ENCODE results near the gene PALM3. TPM values are rescaled to one million over a fixed set of nuclear protein-coding genes. Genes with fewer than 3 reads are reported as not detected.

The PALM3 gene
- total RNA-seq, 2 donors from 2014 or later, result not detected

DNA sequence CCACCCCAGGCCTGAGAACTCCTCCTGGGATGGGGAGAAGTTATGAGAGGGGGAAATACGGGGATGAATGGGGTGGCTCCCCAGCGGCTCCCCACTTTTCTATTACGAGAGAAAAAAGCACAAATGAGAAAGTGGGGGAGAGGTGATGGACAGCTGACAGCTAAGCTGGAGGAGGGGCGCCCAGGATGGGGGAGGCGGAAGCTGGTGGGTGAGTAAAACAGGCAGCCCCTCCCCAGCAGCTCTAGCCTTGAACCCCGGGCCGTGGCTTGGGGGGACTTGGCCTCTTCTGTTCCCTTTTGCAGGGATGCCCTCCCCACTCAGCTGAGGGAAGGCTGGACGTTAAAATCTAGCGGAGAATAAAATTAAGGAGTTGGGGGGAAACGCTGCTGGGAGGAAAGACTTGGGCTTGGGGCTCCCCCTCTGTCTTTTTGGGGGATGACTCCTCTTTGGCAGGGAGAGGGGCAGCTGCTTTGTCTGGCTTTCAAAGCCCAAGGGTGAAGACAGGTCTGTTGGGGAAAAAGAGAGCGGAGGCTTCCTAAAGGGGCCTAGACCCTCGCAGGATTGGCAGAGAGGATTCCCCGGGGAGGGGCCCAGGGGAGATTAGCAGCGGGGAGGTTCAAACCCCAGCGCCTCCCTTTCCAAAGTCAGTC is 30.1 kb upstream of the PALM3 start:
- peak overlapping the region; percentile 83 to 87 for H3K27ac ChIP-seq
- TF ChIP-seq, protein P1, sequence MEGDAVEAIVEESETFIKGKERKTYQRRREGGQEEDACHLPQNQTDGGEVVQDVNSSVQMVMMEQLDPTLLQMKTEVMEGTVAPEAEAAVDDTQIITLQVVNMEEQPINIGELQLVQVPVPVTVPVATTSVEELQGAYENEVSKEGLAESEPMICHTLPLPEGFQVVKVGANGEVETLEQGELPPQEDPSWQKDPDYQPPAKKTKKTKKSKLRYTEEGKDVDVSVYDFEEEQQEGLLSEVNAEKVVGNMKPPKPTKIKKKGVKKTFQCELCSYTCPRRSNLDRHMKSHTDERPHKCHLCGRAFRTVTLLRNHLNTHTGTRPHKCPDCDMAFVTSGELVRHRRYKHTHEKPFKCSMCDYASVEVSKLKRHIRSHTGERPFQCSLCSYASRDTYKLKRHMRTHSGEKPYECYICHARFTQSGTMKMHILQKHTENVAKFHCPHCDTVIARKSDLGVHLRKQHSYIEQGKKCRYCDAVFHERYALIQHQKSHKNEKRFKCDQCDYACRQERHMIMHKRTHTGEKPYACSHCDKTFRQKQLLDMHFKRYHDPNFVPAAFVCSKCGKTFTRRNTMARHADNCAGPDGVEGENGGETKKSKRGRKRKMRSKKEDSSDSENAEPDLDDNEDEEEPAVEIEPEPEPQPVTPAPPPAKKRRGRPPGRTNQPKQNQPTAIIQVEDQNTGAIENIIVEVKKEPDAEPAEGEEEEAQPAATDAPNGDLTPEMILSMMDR (IDR thresholded peaks at IDR 0.05), result no peak
- peak overlapping the region; percentile 75 for H3K4me3 ChIP-seq
- ATAC-seq (ENCODE audit: insufficient number of reproducible peaks, low FRiP score, low read depth), result no peak
- no peaks in the 10 kb centered on the region for H3K27me3 ChIP-seq (replicated peaks; ENCODE audit: insufficient read depth)
- H3K4me1 ChIP-seq (ENCODE audit: control insufficient read depth in 1 of 2, low read depth in 2 of 2), result peaks cover 3 to 20% of the 10 kb centered on the region in 2 donors
- peaks cover 7% of the 10 kb centered on the region for H3K9me3 ChIP-seq
- H3K36me3 ChIP-seq, result peaks cover 22% of the 10 kb centered on the region
- DNase-seq (ENCODE audit: low spot score), result no peak

GRCh38 chr19:14091081-14091812 is 29.4 kb upstream of the PALM3 start:
- Histone ChIP-seq H3K27me3 (replicated peaks; ENCODE audit: insufficient read depth) (no peaks in the 10 kb centered on the region), H3K27ac (peak overlapping the region; percentile 83 to 87), H3K4me1 (ENCODE audit: control insufficient read depth in 1 of 2, low read depth in 2 of 2) (peaks cover 3 to 20% of the 10 kb centered on the region in 2 donors), H3K9me3 (peaks cover 7% of the 10 kb centered on the region), H3K4me3 (peak overlapping the region; percentile 75), H3K36me3 (peaks cover 18% of the 10 kb centered on the region)
- ATAC-seq (ENCODE audit: insufficient number of reproducible peaks, low FRiP score, low read depth), result peak; percentile 47
- DNase-seq (ENCODE audit: low spot score), result no peak
- TF ChIP-seq, protein P1 (IDR thresholded peaks at IDR 0.05), result peak; percentile 22

DNA sequence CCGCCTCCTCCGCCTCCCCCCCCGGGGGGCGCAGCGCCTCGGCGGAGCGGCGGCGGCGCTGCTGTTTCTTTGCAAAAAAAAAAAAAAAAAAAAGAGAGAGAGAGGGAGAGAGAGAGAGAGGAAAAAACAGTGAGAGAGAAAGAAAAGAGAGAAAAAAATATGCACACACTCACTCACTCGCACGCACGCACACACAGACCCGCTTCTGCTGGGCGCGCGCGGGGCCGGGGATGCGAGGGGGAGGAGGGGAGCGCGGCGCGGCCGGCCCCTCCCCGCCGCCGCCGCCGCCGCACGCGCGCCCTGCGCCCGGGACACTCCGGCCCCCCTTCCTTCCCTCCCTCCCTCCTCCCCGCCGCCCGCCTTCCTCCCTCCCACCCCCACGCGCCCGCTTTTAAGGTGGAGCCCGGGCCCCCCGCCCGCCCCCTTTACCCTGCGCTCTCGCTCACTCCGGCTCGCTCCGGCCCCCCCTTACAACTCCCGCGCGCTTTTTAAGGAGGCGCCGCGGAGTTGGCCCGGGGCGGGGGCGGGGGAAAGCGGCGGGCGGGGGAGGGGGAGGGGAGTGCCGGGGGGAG is 28.7 kb upstream of the PALM3 start, which contains the start of gene SAMD1:
TSS of gene SAMD1 (minus strand) at position 243 of the 572 bp plus-strand sequence.
- Histone ChIP-seq H3K4me3 (peak within 1 kb of the TSS; percentile 75), H3K9me3 (peaks cover 7% of the 10 kb centered on the region), H3K27me3 (replicated peaks; ENCODE audit: insufficient read depth) (no peaks in the 10 kb centered on the region), H3K27ac (peak within 1 kb of the TSS; percentile 83 to 87), H3K4me1 (ENCODE audit: control insufficient read depth in 1 of 2, low read depth in 2 of 2) (peaks cover 3 to 20% of the 10 kb centered on the region in 2 donors), H3K36me3 (peaks cover 16% of the 10 kb centered on the region)
- ATAC-seq (ENCODE audit: insufficient number of reproducible peaks, low FRiP score, low read depth) (peak; percentile 31), DNase-seq (ENCODE audit: low spot score) (peak; percentile 78)
- TF ChIP-seq, protein P1 (IDR thresholded peaks at IDR 0.05), result no peak

- peaks cover 11% of the 10 kb centered on the region for H3K36me3 ChIP-seq
- H3K4me1 ChIP-seq (ENCODE audit: control insufficient read depth in 1 of 2, low read depth in 2 of 2), result peaks cover 3 to 20% of the 10 kb centered on the region in 2 donors
- no peak for ATAC-seq (ENCODE audit: insufficient number of reproducible peaks, low FRiP score, low read depth)
- H3K27me3 ChIP-seq (replicated peaks; ENCODE audit: insufficient read depth), result no peaks in the 10 kb centered on the region
- H3K27ac ChIP-seq, result peak overlapping the region; percentile 58 to 61
- peak overlapping the region; percentile 75 for H3K4me3 ChIP-seq
- TF ChIP-seq, protein P1 (IDR thresholded peaks at IDR 0.05), result no peak
- DNase-seq (ENCODE audit: low spot score), result no peak
- peaks cover 7% of the 10 kb centered on the region for H3K9me3 ChIP-seq
These were observed 28.0 kb upstream of the PALM3 start for GRCh38 chr19:14089662-14090508.

Measured in thoracic aorta (tissue), 2 donors.